Gastroesophageal sphincter (tissue), 4 donors: Measurements from ENCODE around the gene LPCAT1. TPM values are rescaled to one million over a fixed set of nuclear protein-coding genes. Genes with fewer than 3 reads are reported as not detected.

ENCODE experiments used
- ATAC-seq: fragments of 150-250 bp; one replicate; pipeline ENCODE4 v1.9.1; 2016; ENCODE audit warnings: mild to moderate bottlenecking, moderate library complexity
- H3K27ac ChIP-seq, 4 donors: fragments of 200-600 bp; sonication (generic) in 3 of 4; 1 replicate in 3 of 4; 2 replicates in 1 of 4; pipeline ENCODE4 v1.5.1; 2016 to 2019
- H3K27me3 ChIP-seq: fragments of 200-600 bp; sonication (generic); one replicate; pipeline ENCODE4 v1.5.1; 2019
- H3K36me3 ChIP-seq, 2 donors: fragments of 200-600 bp; sonication (generic); one replicate each; pipeline ENCODE4 v1.5.1; 2019; ENCODE audit warnings: control low read depth in 1 of 2
- H3K4me1 ChIP-seq, 3 donors: fragments of 200-600 bp; sonication (generic); 1 replicate in 2 of 3; 2 replicates in 1 of 3; pipeline ENCODE4 v1.5.1; 2016 to 2019; ENCODE audit warnings: control low read depth in 2 of 3
- H3K4me3 ChIP-seq, 2 donors: fragments of 200-600 bp; sonication (generic); one replicate each; pipeline ENCODE4 v1.5.1; 2019; ENCODE audit warnings: mild to moderate bottlenecking in 1 of 2, moderate library complexity in 1 of 2
- H3K9me3 ChIP-seq, 3 donors: fragments of 200-600 bp; sonication (generic); one replicate each; pipeline ENCODE4 v1.5.1; 2017 to 2019; ENCODE audit warnings: control low read depth in 2 of 3
- EP300 ChIP-seq: sonication (generic); formaldehyde crosslinking; IDR thresholded peaks from one replicate; pipeline ENCODE4 v1.6.1; 2017; ENCODE audit warnings: antibody characterized with exemption, mild to moderate bottlenecking
- POLR2A ChIP-seq, 2 donors: fragments of 450-650 bp; IDR thresholded peaks; one replicate each; pipeline ENCODE4 v1.6.1; 2017; ENCODE audit warnings: antibody characterized with exemption in 2 of 2, mild to moderate bottlenecking in 2 of 2, moderate library complexity in 1 of 2
- POLR2AphosphoS5 ChIP-seq: sonication (generic); formaldehyde crosslinking; IDR thresholded peaks from one replicate; pipeline ENCODE4 v1.6.1; 2017; ENCODE audit warnings: antibody characterized with exemption
- WGBS, 2 donors: methylation state at CpG; one replicate each; pipeline ENCODE4 v1.1.5; 2018; ENCODE audit warnings: low coverage in 1 of 2; 5-methylcytosine and 5-hydroxymethylcytosine counted together
- total RNA-seq, 4 donors: library from RNA; depleted of rRNA; stranded (reverse); fragments of >200 nt; gene quantifications; one replicate each; pipeline ENCODE4 v1.1.0, GENCODE V29; 2016
- TF ChIP-seq, protein P1 (sequence below), 4 experiments: fragments of 200-600 bp in 2 of 4; fragments of 450-650 bp in 2 of 4; sonication (generic) in 1 of 4; IDR thresholded peaks; one replicate each; pipeline ENCODE4 v1.5.1; 2017 to 2019; ENCODE audit warnings: antibody characterized with exemption in 4 of 4, mild to moderate bottlenecking in 2 of 4, moderate library complexity in 2 of 4

LPCAT1 gene
- total RNA-seq, 4 donors from 2014 or later, result 20.3 to 52.6 (median 31.8) TPM

GRCh38 chr5:1511651-1512540 lies 11.9 kb downstream of the LPCAT1 start:
- no peak overlapping the region for H3K27ac ChIP-seq
- no peaks in the 10 kb centered on the region for H3K4me1 ChIP-seq
- H3K4me3 ChIP-seq, result no peak overlapping the region
- no peaks in the 10 kb centered on the region for H3K9me3 ChIP-seq
- ATAC-seq, result no peak
- H3K36me3 ChIP-seq, result peaks cover 0 to 56% of the 10 kb centered on the region in 2 donors
- H3K27me3 ChIP-seq, result no peaks in the 10 kb centered on the region
- no CpG with 5 or more reads among the region's 21 CpGs for WGBS, 2 donors
- TF ChIP-seq POLR2A (IDR thresholded peaks at IDR 0.05) (no peak), EP300 (no peak), POLR2AphosphoS5 (no peak)
- TF ChIP-seq, protein P1, sequence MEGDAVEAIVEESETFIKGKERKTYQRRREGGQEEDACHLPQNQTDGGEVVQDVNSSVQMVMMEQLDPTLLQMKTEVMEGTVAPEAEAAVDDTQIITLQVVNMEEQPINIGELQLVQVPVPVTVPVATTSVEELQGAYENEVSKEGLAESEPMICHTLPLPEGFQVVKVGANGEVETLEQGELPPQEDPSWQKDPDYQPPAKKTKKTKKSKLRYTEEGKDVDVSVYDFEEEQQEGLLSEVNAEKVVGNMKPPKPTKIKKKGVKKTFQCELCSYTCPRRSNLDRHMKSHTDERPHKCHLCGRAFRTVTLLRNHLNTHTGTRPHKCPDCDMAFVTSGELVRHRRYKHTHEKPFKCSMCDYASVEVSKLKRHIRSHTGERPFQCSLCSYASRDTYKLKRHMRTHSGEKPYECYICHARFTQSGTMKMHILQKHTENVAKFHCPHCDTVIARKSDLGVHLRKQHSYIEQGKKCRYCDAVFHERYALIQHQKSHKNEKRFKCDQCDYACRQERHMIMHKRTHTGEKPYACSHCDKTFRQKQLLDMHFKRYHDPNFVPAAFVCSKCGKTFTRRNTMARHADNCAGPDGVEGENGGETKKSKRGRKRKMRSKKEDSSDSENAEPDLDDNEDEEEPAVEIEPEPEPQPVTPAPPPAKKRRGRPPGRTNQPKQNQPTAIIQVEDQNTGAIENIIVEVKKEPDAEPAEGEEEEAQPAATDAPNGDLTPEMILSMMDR (IDR thresholded peaks at IDR 0.05), result no peak

DNA sequence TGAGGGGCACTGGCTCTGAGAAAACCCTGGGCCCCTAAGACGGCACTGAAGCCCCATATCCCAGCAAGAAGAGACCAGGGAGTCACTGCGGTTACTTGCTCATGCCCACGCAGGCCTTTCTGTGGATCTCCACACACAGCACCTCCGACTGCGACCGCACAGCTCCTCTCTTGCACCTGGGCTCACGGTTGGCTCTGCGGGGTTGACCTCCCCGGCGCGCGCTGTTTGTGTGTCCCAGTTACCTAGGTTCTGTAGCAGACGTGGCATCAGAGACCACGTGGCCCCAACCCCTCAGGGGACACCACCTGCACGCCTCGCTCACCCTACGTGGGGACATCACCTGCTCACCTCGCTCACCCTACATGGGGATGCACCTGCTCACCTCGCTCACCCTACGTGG lies 12.7 kb downstream of the LPCAT1 start:
- Histone ChIP-seq H3K4me3 (no peak overlapping the region), H3K27me3 (no peaks in the 10 kb centered on the region), H3K36me3 (peaks cover 0 to 53% of the 10 kb centered on the region in 2 donors), H3K4me1 (peaks cover 0 to 8% (median 0%) of the 10 kb centered on the region in 3 donors), H3K9me3 (no peaks in the 10 kb centered on the region), H3K27ac (no peak overlapping the region)
- no peak for ATAC-seq
- 95 to 97% methylated on average over 10 to 19 of the region's 20 CpGs for WGBS, 2 donors
- TF ChIP-seq POLR2AphosphoS5 (no peak), EP300 (no peak)

DNA sequence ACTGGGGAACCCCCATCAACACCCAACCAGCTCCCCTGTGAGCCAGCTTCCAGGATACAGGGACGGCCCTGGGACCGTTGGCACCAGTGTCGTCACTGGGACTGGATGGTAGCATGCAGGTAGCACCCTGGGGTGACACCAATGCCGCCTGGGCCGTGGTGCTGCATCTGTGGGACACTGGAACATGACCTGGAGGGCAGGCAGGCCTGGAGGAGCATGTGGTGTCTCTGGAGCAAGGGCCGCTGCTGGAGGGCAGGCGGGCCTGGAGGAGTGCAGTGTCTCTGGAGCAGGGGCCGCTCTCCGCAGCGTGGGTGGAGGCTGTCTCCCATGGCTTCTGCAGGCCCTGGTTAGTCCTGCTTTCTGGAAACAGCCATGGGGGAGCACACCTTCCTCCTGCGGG lies 13.1 kb downstream of the LPCAT1 start:
- no CpG with 5 or more reads among the region's 11 CpGs for WGBS, 2 donors
- Histone ChIP-seq H3K36me3 (peaks cover 0 to 53% of the 10 kb centered on the region in 2 donors), H3K27ac (no peak overlapping the region), H3K9me3 (no peaks in the 10 kb centered on the region), H3K4me3 (no peak overlapping the region), H3K27me3 (no peaks in the 10 kb centered on the region), H3K4me1 (peaks cover 0 to 10% (median 2%) of the 10 kb centered on the region in 3 donors)
- no peak for ATAC-seq
- TF ChIP-seq EP300 (no peak), POLR2AphosphoS5 (no peak), POLR2A (IDR thresholded peaks at IDR 0.05) (no peak)
- TF ChIP-seq, protein P1 (IDR thresholded peaks at IDR 0.05), result no peak

- TF ChIP-seq POLR2AphosphoS5 (no peak), EP300 (no peak), POLR2A (IDR thresholded peaks at IDR 0.05) (no peak)
- TF ChIP-seq, protein P1 (IDR thresholded peaks at IDR 0.05), result no peak
- Histone ChIP-seq H3K4me1 (peaks cover 0 to 10% (median 3%) of the 10 kb centered on the region in 3 donors), H3K36me3 (peaks cover 0 to 53% of the 10 kb centered on the region in 2 donors), H3K27me3 (no peaks in the 10 kb centered on the region), H3K9me3 (no peaks in the 10 kb centered on the region), H3K4me3 (no peak overlapping the region), H3K27ac (no peak overlapping the region)
- no peak for ATAC-seq
- WGBS, 2 donors, result 88 to 93% methylated on average over 8 to 14 of the region's 18 CpGs
Measured at GRCh38 chr5:1510151-1510561, 13.6 kb downstream of the LPCAT1 start.

DNA sequence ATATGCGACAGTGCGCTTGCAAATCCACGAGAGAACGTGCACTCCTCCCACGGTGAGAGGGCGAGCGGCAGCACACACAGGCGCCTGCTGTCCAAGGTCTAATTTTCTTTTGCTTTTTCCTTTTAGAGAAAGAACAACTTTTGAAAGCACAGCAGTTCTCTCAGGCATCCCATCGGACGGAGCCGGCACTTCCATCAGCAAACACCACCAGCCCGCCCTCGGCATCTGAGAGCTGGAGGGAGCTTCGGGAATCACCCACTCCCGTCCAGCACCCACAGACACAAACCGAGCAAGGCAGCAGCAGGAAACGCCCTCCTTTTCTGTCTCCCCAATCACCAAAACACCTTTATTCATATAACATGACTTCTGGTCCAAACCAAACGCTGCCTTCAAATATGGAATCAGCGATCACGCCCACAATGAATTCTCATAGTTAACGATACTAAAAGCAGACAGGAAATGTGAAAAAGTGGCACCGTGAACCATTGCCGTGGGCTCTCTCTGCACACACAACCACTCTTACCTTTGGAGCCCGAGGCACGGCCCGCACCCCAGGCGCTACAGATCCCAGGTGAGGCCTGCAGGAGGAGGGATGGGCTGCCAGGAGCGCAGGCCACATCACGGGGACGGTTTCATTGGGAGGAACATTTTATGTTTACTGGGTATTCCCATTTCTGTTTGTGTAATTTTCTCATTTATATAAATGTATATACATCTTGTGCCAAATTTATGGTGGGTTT lies 14.2 kb downstream of the LPCAT1 start:
- WGBS, 2 donors, result 87 to 89% methylated on average over 14 to 16 of the region's 30 CpGs
- Histone ChIP-seq H3K27me3 (no peaks in the 10 kb centered on the region), H3K36me3 (peaks cover 0 to 51% of the 10 kb centered on the region in 2 donors), H3K4me1 (peaks cover 0 to 10% (median 3%) of the 10 kb centered on the region in 3 donors), H3K27ac (no peak overlapping the region), H3K4me3 (no peak overlapping the region), H3K9me3 (no peaks in the 10 kb centered on the region)
- TF ChIP-seq, protein P1 (IDR thresholded peaks at IDR 0.05), result no peak
- no peak for TF ChIP-seq POLR2AphosphoS5
- no peak for TF ChIP-seq POLR2A (IDR thresholded peaks at IDR 0.05)
- TF ChIP-seq EP300, result no peak
- no peak for ATAC-seq
